GM21723 (cell line): ENCODE results near the gene SLC35G6.
"Not testable (repeated sequence)": the region's sequence is repeated elsewhere in the genome, so short reads cannot be mapped to it uniquely, and the experiment has no call there.

Experiments used
- ATAC-seq: cut with Tn5 transposase; IDR thresholded peaks from one replicate; pipeline ENCODE4 v1.9.1; 2021; ENCODE audit warnings: mild to moderate bottlenecking, moderate library complexity; ENCODE audit not compliant: unreplicated experiment

The SLC35G6 gene

DNA sequence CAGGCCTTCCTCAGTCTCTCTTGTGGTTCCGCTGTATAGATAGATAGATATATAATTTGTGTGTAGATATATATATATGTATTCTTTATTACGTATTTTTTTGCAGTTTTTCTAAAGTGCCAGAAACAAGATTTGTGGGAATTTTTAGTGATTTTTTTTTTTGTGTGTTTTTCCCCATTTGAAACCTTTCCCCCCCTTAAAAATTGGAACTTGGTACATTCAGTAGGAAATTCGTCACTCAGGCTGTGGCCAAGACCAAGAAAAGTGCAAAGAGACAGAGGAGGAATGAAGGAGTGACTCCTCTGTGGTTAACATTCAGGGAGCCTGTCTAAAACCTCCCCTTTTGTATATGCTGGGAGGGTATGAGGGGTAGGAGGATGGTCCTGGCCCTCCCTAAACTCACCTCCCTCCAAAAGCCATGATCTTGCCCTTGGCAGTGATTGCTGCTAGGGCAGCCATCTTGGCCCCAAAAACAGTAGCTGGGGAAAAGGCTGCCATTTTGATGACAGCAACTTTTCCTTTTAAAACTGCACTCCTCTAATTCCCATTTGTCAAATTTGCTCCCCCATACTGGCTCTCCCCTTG is 21.2 kb upstream of the SLC35G6 start:
- ATAC-seq: no peak

- no peak for ATAC-seq
Observed at GRCh38 chr17:7460850-7461660, 20.2 kb upstream of the SLC35G6 start.

GRCh38 chr17:7462474-7463371 is 18.5 kb upstream of the SLC35G6 start:
- no peak for ATAC-seq

GRCh38 chr17:7463372-7463846 is 17.8 kb upstream of the SLC35G6 start:
- no peak for ATAC-seq

DNA sequence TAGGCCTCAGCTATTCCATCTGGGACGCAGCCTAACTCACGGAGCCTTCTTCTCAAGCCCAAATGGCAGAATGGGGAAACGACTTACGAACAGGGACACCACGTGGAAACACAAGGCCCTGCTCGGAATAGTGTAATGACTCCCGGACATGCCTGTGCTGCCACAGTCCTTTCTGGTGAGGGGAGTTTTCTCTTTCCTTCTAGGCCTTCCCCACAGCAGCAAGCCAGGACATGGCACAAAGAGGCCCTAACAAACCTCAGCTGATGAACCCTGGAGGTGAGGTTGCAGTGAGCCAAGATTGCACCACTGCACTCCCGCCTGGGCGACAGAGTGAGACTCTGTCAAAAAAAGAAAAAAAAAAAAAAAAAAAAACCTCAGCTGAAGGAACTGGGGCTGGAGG is 17.2 kb upstream of the SLC35G6 start:
- ATAC-seq: no peak

DNA sequence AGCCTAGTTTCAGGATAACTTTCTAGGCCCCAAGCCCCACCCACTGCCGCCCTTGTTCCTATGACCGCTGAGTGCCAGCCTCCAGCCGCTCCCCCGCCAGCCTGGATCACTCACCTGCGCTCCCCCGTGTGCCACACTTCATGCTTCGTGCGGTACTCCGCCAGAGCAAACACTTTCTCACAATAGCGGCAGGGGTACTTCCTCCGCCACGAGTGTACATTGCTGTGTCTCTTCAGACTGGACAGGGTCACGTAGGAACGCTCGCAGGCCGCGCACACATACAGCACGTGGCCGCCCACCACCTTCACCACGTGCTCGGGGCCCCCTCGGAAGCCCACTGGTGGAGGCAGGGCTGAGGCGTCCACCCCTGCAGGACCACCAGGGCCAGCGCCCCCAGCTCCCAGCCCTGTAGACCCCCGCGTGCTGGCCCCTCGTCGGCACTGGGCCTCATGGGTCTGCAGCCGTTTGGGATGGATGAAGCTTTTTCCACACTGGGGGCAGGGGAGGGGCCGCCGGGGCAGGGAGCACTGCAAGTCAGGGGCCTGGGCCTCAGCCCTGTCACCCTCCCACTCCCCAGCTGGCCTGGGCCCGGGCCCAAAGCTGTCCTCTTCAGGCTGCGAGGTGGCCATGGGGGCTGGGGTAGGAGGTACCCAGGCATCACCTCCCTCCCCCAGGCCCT is 15.5 kb upstream of the SLC35G6 start:
- ATAC-seq: no peak

GRCh38 chr17:7466318-7466638 is 15.0 kb upstream of the SLC35G6 start:
- no peak for ATAC-seq

GRCh38 chr17:7466639-7467341 is 14.5 kb upstream of the SLC35G6 start:
- no peak for ATAC-seq

- ATAC-seq: no peak
Observed at GRCh38 chr17:7467498-7467897, 13.7 kb upstream of the SLC35G6 start.

DNA sequence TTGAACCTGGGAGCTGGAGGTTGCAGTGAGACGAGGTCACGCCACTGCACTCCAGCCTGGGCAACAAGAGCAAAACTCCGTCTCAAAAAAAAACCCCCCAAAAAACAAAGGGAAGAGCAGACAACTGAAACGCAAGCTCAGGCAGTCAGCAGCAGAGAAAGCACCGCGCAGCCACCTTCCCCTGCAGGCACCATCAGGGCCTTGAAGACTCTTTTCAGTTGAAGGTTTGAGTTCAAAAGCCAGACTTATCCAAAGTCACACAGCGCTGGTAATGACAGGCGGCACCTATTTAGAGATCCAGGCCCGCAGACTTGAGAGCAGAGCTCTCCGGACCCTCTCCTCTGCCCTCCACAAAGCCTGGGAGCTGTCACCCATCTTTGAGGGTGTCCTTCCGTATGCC is 13.0 kb upstream of the SLC35G6 start:
- ATAC-seq: no peak

GRCh38 chr17:7468804-7469389 is 12.3 kb upstream of the SLC35G6 start:
- no peak for ATAC-seq

GRCh38 chr17:7469843-7470242 is 11.4 kb upstream of the SLC35G6 start:
- not testable (repeated sequence) for ATAC-seq

- not testable (repeated sequence) for ATAC-seq
Observed at GRCh38 chr17:7470457-7470973, 10.7 kb upstream of the SLC35G6 start.

GRCh38 chr17:7471729-7472128 is 9.5 kb upstream of the SLC35G6 start:
- ATAC-seq: no peak

DNA sequence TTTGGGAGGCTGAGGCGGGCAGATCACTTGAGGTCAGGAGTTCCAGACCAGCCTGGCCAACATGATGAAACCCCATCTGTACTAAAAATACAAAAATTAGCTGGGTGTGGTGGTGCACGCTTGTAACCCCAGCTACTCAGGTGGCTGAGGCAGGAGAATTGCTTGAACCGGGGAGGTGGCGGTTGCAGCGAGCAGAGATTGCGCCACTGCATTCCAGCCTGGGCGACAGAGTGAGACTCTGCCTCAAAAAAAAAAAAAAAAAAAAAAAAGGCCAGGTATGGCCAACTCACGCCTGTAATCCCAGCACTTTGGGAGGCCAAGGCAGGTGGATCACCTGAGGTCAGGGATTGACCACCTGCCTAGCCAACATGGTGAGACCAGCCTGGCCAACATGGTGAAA is 6.5 kb upstream of the SLC35G6 start:
- ATAC-seq: not testable (repeated sequence)

GRCh38 chr17:7475764-7476422 is 5.4 kb upstream of the SLC35G6 start:
- no peak for ATAC-seq

GRCh38 chr17:7476494-7476893 is 4.8 kb upstream of the SLC35G6 start:
- ATAC-seq: no peak

DNA sequence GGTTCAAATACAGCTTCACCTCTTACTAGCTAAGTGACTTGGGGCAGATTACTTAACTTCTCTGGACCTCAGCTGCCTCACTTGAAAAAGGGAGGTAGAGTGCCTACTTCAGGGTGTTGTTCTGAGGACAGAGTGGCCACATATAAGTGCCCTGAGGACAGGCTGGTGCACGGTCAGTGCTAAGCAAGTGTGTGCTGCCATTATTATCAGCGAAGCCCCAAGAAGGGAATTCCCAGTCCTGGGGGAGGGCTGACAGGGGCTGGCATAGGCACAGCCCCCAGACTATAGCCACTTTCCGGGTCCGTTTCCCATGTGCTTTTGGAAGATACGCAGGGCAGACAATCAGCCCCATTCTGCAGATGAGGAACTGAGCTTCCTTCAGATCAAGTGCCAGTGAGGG is 4.3 kb upstream of the SLC35G6 start:
- no peak for ATAC-seq
